Activated T-helper 1 cell treated with anti-CD3 and anti-CD28 coated beads, Interleukin-12 subunit alpha, Interleukin-12 subunit beta, Interleukin-2, Interleukin-4 antibody, amounts not matched to agents 30 ng/mL and 10 ng/mL and 1 ng/mL, durations not matched to agents 14 hours and 24 hours and 36 hours (primary cell): ENCODE data around the gene G6PC2. TPM values are rescaled to one million over a fixed set of nuclear protein-coding genes. Genes with fewer than 3 reads are reported as not detected.

Source experiments
- total RNA-seq: library from RNA; stranded (reverse); gene quantifications from 2 replicates; pipeline ENCODE4 v1.2.3, GENCODE V29; 2022

The G6PC2 gene
- total RNA-seq, 1 donor from 2014 or later, result not detected

Other genes with a start within 250 kb of the G6PC2 start
- not detected in 2 replicates for gene NOSTRIN, start 98.7 kb upstream of the G6PC2 start, total RNA-seq
- gene SPC25, start 10.9 kb upstream of the G6PC2 start, total RNA-seq, result 17.9 and 19.9 TPM in 2 replicates
- gene ABCB11, start 130.0 kb downstream of the G6PC2 start, total RNA-seq, result 0.02 TPM in 1 of 2 replicates, not detected in the other
- gene DHRS9, start 168.3 kb downstream of the G6PC2 start, total RNA-seq, result 1.6 and 2.3 TPM in 2 replicates